Suprapubic skin (tissue), 4 donors: ENCODE measurements around the gene STARD9. TPM values are rescaled to one million over a fixed set of nuclear protein-coding genes. Genes with fewer than 3 reads are reported as not detected.

Experiments used
- DNase-seq, 2 donors: peaks; one replicate each; pipeline ENCODE4 v3.0.0-alpha.2; 2019; ENCODE audit warnings: low spot score in 2 of 2
- H3K27ac ChIP-seq: fragments of 200-600 bp; sonication (generic); one replicate; pipeline ENCODE4 v1.5.1; 2019
- H3K27me3 ChIP-seq: fragments of 200-600 bp; sonication (generic); one replicate; pipeline ENCODE4 v1.5.1; 2019
- H3K36me3 ChIP-seq: fragments of 200-600 bp; sonication (generic); one replicate; pipeline ENCODE4 v1.5.1; 2019
- H3K4me1 ChIP-seq: fragments of 200-600 bp; sonication (generic); one replicate; pipeline ENCODE4 v1.5.1; 2019
- H3K4me3 ChIP-seq: fragments of 200-600 bp; sonication (generic); one replicate; pipeline ENCODE4 v1.5.1; 2019; ENCODE audit warnings: mild to moderate bottlenecking
- H3K9me3 ChIP-seq: fragments of 200-600 bp; sonication (generic); one replicate; pipeline ENCODE4 v1.5.1; 2019
- EP300 ChIP-seq: sonication (generic); formaldehyde crosslinking; IDR thresholded peaks from one replicate; pipeline ENCODE4 v1.6.1; 2017; ENCODE audit warnings: antibody characterized with exemption
- POLR2A ChIP-seq, 2 donors: fragments of 450-650 bp; IDR thresholded peaks; one replicate each; pipeline ENCODE4 v1.6.1; 2017; ENCODE audit warnings: antibody characterized with exemption in 2 of 2, mild to moderate bottlenecking in 2 of 2, moderate library complexity in 2 of 2
- POLR2AphosphoS5 ChIP-seq, 3 donors: sonication (generic); formaldehyde crosslinking; IDR thresholded peaks; one replicate each; pipeline ENCODE4 v1.6.1; 2017; ENCODE audit warnings: antibody characterized with exemption in 3 of 3
- WGBS: methylation state at CpG from one replicate; pipeline ENCODE4 v1.1.5; 2018; 5-methylcytosine and 5-hydroxymethylcytosine counted together
- total RNA-seq, 4 donors: library from RNA; depleted of rRNA; stranded (reverse); fragments of >200 nt; gene quantifications; one replicate each; pipeline ENCODE4 v1.1.0, GENCODE V29; 2016
- TF ChIP-seq, protein P1 (sequence below), 2 donors: fragments of 200-600 bp in 1 of 2; fragments of 450-650 bp in 1 of 2; sonication (generic) in 1 of 2; IDR thresholded peaks; one replicate each; pipeline ENCODE4 v1.5.1; 2016 to 2019; ENCODE audit warnings: antibody characterized with exemption in 2 of 2, mild to moderate bottlenecking in 1 of 2, moderate library complexity in 1 of 2

STARD9 gene
- total RNA-seq, 4 donors from 2014 or later: 5.0 to 24.6 (median 7.6) TPM

DNA sequence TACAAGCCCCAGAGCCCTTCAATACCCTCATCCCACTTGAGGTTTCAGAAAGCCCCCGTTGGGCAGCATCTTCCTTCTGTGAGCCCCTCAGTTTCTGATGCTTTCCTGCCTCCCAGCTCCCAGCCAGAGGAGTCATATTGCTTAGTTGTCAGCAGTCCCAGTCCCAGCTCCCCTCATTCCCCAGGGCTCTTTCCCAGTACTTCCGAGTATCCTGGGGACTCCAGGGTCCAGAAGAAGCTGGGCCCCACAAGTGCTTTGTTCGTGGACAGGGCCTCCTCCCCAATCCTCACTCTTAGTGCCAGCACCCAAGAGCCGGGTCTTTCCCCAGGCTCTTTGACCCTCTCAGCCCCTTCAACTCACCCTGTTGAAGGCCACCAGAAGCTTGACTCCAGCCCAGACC is 117.6 kb downstream of the STARD9 start:
- TF ChIP-seq, protein P1, sequence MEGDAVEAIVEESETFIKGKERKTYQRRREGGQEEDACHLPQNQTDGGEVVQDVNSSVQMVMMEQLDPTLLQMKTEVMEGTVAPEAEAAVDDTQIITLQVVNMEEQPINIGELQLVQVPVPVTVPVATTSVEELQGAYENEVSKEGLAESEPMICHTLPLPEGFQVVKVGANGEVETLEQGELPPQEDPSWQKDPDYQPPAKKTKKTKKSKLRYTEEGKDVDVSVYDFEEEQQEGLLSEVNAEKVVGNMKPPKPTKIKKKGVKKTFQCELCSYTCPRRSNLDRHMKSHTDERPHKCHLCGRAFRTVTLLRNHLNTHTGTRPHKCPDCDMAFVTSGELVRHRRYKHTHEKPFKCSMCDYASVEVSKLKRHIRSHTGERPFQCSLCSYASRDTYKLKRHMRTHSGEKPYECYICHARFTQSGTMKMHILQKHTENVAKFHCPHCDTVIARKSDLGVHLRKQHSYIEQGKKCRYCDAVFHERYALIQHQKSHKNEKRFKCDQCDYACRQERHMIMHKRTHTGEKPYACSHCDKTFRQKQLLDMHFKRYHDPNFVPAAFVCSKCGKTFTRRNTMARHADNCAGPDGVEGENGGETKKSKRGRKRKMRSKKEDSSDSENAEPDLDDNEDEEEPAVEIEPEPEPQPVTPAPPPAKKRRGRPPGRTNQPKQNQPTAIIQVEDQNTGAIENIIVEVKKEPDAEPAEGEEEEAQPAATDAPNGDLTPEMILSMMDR (IDR thresholded peaks at IDR 0.05): no peak
- no peak for TF ChIP-seq POLR2AphosphoS5 (IDR thresholded peaks at IDR 0.05)
- TF ChIP-seq EP300: no peak
- no peak for TF ChIP-seq POLR2A (IDR thresholded peaks at IDR 0.05)
- Histone ChIP-seq H3K9me3 (no peaks in the 10 kb centered on the region), H3K27me3 (no peaks in the 10 kb centered on the region), H3K36me3 (peaks cover 48% of the 10 kb centered on the region), H3K27ac (no peak overlapping the region), H3K4me1 (no peaks in the 10 kb centered on the region), H3K4me3 (no peak overlapping the region)
- WGBS: 87% methylated on average over 4 of the region's 4 CpGs
- no peak for DNase-seq

DNA sequence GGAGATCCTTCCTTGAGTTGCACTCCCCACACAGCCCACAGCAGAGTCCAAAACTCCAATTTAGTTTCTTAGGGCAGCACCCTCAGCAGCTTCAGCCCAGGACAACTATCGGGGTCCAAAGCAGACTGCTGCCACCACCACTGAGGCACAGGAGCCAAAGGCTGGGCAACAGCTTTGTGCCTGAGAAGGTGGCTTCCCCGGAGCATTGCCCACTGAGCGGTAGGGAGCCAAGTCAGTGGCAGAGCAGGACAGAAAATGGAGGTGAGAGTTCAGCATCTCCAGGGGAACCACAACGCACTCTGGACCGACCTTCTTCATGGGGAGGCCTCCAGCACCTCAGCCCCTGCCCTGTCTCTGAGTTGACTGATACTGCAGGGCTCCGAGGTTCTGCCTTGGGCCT is 118.1 kb downstream of the STARD9 start:
- TF ChIP-seq POLR2AphosphoS5 (IDR thresholded peaks at IDR 0.05) (no peak), EP300 (no peak), POLR2A (IDR thresholded peaks at IDR 0.05) (no peak)
- TF ChIP-seq, protein P1 (IDR thresholded peaks at IDR 0.05): no peak
- WGBS: 100% methylated on average over 1 of the region's 6 CpGs
- Histone ChIP-seq H3K27me3 (no peaks in the 10 kb centered on the region), H3K27ac (no peak overlapping the region), H3K9me3 (no peaks in the 10 kb centered on the region), H3K4me1 (no peaks in the 10 kb centered on the region), H3K4me3 (no peak overlapping the region), H3K36me3 (peaks cover 48% of the 10 kb centered on the region)
- no peak for DNase-seq

DNA sequence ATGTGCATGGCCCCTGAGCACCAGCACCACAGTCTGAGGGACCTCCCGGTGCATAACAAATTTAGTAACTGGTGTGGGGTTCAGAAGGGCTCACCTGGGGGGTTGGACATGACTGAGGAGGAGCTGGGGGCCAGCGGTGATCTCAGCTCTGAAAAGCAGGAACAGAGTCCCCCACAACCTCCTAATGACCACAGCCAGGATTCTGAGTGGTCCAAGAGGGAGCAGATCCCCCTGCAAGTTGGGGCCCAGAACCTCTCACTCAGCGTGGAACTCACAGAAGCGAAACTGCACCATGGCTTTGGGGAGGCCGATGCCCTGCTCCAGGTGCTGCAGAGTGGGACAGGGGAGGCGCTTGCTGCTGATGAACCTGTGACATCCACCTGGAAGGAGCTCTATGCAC is 118.5 kb downstream of the STARD9 start:
- no peak overlapping the region for H3K4me3 ChIP-seq
- TF ChIP-seq POLR2AphosphoS5 (IDR thresholded peaks at IDR 0.05) (no peak), EP300 (no peak), POLR2A (IDR thresholded peaks at IDR 0.05) (no peak)
- TF ChIP-seq, protein P1 (IDR thresholded peaks at IDR 0.05): no peak
- peaks cover 44% of the 10 kb centered on the region for H3K36me3 ChIP-seq
- no peak overlapping the region for H3K27ac ChIP-seq
- no peaks in the 10 kb centered on the region for H3K27me3 ChIP-seq
- no peaks in the 10 kb centered on the region for H3K9me3 ChIP-seq
- WGBS: 98% methylated on average over 5 of the region's 6 CpGs
- DNase-seq: no peak
- H3K4me1 ChIP-seq: no peaks in the 10 kb centered on the region

DNA sequence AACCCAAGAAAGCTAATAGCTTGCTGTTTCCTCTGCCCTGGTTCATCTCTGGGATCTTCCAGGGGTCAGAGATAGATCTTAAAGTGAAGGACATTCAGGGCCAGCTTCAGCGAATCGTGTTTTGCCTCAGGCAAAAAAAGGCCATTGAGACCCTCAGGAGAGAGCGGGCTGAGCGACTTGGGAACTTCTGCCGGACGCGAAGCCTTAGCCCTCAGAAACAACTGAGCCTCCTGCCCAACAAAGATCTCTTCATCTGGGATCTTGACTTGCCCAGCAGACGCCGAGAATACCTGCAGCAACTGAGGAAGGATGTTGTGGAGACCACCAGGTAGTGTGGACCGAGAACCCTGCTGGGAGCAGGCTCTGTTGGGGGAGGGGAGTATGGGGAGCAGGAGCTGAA is 119.0 kb downstream of the STARD9 start:
- H3K9me3 ChIP-seq: no peaks in the 10 kb centered on the region
- H3K4me3 ChIP-seq: no peak overlapping the region
- no peak for DNase-seq
- H3K36me3 ChIP-seq: peaks cover 44% of the 10 kb centered on the region
- TF ChIP-seq POLR2AphosphoS5 (IDR thresholded peaks at IDR 0.05): no peak
- no peak for TF ChIP-seq EP300
- TF ChIP-seq, protein P1 (IDR thresholded peaks at IDR 0.05): no peak
- no peak for TF ChIP-seq POLR2A (IDR thresholded peaks at IDR 0.05)
- no peak overlapping the region for H3K27ac ChIP-seq
- no peaks in the 10 kb centered on the region for H3K4me1 ChIP-seq
- H3K27me3 ChIP-seq: no peaks in the 10 kb centered on the region
- WGBS: 92% methylated on average over 10 of the region's 10 CpGs

DNA sequence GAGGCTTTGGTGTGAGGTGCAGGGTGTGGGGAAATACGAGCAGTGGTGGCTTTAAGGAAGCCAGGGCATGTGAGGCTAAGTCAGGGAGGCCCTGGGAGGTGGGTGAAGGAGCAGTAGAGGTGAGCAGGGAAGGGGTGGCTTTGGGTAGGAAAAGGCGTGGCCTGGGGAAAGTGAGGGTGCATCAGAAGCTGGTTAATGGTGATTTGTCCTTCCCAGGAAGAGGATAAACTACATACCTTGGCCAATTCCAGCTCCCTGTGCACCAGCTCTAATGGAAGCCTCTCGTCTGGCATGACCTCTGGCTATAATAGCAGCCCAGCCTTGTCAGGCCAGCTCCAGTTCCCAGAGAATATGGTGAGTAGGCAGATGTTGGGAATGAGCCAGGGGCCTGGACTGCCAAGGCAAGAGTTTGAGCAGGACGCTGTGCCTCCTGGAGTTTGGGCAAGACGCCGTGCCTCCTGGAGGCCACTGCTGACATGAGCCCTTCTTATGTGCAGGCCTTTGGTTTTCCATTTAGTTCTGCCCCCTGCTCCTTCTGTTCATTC is 120.2 kb downstream of the STARD9 start:
- DNase-seq: no peak
- Histone ChIP-seq H3K9me3 (no peaks in the 10 kb centered on the region), H3K4me3 (no peak overlapping the region), H3K4me1 (no peaks in the 10 kb centered on the region), H3K36me3 (peaks cover 35% of the 10 kb centered on the region), H3K27ac (no peak overlapping the region), H3K27me3 (no peaks in the 10 kb centered on the region)
- 64% methylated on average over 6 of the region's 6 CpGs for WGBS
- TF ChIP-seq EP300 (no peak), POLR2AphosphoS5 (IDR thresholded peaks at IDR 0.05) (no peak), POLR2A (IDR thresholded peaks at IDR 0.05) (no peak)
- TF ChIP-seq, protein P1 (IDR thresholded peaks at IDR 0.05): no peak
